ENCODE measurements around the gene MYO1G.
"Not testable (repeated sequence)": the region's sequence is repeated elsewhere in the genome, so short reads cannot be mapped to it uniquely, and the experiment has no call there.

The MYO1G gene

DNA sequence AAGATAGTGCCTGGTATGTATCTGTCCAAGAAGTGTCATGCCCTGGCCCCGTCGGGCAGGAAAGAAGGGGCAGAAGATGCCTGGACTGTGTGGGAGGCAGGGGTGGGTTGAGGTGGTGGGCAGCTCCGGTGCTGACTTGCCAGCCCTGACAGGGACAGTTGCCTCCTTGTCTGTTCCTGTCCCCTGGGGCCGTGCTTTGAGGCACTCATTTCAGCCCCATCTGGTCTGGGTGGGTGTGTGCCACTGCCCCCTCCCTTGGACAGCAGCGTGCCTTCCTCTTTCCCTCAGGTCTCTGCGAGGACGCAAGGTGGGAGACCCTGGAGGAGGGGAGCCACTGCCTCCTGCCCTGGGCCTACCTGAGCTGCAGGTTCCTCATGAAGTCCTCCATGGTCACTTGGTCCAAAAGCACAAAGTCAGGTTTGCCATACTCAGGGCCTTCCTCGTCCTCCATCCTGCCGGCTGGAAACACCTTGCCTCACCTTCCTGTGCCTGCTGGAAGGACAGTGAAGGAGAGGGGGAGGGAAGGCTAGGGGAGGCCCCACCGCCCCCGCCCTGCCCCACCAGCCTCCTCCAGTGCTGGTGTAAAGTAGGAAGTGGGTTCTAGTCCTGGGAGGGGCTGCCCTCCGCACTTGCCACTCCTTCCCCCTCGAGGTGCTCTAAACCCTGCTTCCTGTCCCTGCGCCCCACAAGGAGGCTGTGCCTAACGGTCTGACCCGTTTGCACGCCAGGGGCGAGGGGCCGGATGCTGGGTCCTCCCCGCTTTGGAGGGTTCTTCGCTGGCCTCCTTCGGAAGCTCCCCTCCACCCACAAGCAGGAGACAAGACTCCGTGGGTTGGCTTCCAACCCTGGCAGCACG, at the start of gene MYO1G:
MYO1G (minus strand) TSS at position 505 of the 856 bp plus-strand sequence; CDS start at position 451, 54 bp downstream.
- DNase-seq = peak; percentile 61 to 87 (median 79)

- DNase-seq = peak in 1 of 6 experiments; percentile 19
These were observed 49.5 kb upstream of the MYO1G start for GRCh38 chr7:45028138-45028919.

- no peak for DNase-seq
These were observed 48.9 kb upstream of the MYO1G start for GRCh38 chr7:45027774-45028114.

DNA sequence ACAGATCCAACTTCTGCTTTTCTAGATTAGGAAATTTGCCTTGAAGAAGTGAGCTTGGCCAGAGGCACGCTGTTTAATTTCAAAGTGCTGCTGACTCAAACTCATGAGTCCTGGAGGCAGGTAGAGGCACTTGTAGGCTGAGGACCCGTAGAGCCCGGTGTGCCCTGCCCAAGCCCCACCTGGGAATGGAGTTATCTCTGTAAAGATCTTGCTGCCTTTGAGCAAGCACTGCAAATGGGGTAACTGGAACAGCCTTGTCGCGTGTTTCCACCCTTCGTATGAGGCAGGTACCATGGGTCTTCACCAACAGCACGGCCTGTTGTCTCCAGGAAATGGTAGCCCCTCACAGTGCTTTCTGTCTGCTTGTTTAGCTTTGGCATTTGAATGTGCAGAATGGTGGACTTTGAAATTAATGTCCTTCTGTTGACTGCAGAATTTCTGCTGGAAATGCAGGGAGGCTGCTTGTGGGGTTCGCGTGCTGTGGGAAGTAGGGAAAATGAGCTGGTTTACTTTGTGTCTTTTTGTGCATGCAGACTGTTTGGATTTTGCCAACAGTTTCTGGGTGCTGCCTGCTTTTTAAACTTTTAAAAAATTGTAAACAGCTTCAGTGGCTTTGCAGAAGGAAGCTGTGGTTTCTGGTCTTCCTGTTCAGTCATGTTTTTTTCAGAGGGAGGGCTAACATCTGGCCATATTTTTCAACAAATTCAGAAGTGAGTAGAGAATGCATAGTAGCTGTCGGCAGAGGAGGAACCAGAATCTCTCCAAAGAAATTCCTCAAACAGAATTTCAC, 48.4 kb upstream of the MYO1G start:
- DNase-seq = peak; percentile 14 to 70 (median 42)

GRCh38 chr7:45026013-45026412, 47.2 kb upstream of the MYO1G start:
- no peak for DNase-seq

- DNase-seq = not testable (repeated sequence)
These were observed 46.7 kb upstream of the MYO1G start for GRCh38 chr7:45025473-45025872.

GRCh38 chr7:45024126-45024744, 45.4 kb upstream of the MYO1G start:
- no peak for DNase-seq

DNA sequence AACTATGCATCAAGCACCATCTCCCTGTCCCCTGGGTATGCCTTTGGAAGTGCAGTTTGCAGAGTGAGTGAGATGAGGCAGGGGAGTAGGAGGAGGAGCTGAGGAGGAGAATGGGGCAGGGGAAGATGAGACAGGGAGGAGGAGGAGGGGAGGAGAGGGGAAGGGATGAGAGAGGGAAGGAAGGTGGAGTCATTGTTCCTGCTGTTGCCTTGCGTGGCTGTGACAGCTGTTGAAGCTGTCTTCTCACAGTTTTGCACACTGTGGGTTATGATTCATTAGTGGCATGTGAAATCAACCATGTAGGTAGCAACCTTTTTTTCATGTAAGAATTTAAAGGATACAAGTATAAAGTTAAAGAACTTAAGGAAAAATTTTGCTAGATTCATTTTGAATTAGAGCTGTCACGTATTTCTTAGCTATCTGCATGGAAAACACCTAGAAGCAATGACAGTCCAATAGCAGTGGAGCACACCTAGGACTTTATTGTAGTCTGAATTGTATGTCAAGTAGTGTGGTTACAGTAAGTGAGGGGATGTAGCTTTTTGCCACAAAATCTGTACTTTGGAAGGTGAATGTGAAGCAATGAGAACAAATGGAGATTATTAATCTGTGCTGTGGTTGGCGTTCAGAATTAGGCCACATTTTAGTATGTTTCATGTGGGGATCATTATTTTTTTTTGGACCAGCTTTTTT, 42.9 kb upstream of the MYO1G start:
- no peak for DNase-seq

GRCh38 chr7:45020915-45021314, 42.1 kb upstream of the MYO1G start:
- no peak for DNase-seq

DNA sequence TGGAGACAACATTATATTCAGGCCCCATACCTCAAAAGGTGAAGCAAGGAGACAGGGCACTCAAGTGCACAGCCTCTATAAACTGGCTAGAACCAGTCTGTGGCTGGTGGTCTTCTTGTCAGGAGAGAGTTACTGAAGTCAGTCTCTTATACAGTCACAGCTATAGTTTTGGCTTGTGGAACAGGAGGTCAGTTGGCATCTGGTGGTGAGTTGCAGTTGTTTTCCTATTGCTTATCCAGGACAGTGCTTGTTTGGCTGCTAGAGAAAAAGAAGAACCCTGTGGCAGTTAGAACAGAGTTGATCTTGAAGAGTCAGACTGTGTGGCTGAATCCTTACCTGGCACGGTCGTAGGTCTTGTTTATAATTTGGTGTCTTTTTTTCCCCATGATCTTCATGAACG, 38.4 kb upstream of the MYO1G start:
- DNase-seq = no peak

- DNase-seq = no peak
These were observed 36.5 kb upstream of the MYO1G start for GRCh38 chr7:45015313-45015712.

DNA sequence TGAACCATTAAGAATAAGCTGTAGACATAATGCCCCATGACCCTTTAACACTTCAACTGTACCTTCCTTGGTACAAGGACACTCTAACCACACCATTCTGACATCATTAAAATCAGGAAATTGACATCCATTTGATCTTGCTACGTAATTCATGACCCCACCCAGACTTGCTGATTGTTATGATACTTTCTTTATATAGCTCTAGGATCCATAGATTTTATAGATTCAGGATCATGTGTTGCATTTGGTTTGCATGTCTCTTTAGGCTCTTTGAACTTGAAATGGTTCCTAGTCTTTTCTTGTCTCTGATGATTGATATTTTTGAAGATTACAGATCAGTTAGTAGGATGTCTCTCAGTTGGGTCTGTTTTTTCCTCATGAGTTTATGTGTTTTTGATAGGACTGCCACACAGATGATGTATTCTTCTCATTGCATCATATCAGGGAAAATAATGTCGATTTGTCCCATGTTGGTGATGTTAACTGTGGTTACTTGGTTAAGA, 34.7 kb upstream of the MYO1G start:
- peak in 3 of 6 experiments; percentile 48 to 60 (median 57) for DNase-seq

DNA sequence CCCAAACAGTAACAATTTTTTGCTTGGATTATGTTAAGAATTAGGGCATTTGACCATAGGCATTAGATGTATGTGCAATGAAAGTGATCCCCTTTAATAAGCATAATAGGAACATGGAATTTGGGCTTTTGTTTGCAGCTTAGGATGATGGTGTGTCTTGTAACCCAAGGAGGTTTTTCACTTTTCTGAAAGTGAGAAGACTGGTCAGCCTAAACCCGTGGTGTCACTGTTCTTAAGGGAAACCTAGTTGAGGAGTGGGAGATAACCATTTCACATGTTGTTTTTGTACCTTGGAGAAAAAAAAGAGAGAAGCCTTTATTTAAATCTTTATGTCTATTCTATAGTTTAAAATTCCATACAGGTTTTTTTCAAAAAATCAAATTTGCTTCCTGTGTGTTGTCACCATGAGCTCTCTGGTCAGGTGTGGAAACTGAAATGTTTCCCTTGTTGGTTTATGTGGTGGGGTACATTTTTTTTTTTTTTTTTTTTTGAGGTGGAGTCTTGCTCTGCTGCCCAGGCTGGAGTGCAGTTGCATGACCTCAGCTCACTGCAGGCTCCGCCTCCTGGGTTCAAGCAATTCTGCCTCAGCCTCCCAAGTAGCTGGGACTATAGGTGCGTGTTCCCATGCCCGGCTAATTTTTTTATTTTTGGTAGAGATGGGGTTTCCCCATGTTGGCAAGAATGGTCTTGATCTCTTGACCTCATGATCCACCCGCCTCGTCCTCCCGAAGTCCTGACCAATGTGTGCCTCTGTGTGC, 28.9 kb upstream of the MYO1G start:
- DNase-seq = no peak

DNA sequence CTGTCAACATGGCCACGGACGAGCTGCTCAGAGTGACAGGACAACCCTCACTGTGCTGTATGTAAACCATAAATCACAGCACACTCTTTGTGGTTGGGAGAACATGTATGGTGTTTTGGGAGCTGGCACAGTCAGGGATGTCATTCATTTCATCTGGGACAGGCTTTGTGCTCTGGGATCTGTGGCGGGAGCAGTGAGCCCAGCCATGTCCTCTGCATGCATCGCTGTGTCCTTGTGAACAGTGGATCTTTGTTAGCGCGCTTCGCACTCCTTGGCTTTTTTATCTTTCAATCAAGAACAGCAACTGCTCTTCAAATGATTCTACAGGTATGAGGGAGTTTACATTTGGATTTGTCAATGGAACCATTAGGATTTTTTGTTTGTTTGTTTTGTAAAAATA, 28.3 kb upstream of the MYO1G start:
- no peak for DNase-seq

DNA sequence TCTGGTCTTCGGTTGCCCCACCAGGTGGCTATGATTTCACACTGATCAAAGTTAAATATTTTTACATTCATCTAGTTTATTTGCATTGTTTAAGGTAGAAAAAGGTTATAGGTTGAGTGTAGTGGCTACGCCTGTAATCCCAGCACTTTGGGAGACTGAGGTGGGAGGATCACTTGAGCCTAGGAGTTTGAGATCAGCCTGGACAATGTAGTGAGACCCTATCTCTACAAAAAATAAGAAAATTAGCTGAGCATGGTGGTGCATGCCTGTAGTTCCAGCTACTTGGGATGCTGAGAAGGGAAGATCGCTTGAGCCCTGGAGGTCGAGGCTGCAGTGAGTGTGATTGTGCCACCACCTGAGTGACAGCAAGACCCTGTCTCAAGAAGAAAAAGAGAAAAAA, 25.0 kb upstream of the MYO1G start:
- no peak for DNase-seq

DNA sequence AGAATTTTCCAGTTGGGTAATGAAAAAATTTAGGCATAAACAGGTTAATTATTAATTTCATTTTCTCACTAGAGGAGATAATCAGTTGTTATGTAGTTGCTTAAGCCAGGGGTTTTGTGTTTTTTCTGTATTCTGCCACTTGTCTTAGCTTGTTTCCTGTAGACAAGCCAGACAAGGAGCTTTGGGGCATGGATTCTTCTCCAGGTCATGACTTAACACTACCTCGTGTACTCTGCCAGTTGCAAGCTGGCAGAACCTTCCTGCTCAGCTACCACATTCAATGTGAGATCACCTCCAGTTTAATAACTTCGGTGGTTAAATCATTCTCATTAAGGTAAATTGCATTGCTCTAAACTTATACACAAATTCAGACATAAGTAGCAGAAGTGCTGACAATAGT, 23.0 kb upstream of the MYO1G start:
- DNase-seq = no peak

- DNase-seq = peak; percentile 53 to 75 (median 62)
These were observed 22.4 kb upstream of the MYO1G start for GRCh38 chr7:45001138-45001694.

GRCh38 chr7:45000093-45001032, 21.5 kb upstream of the MYO1G start, which contains the start of gene CCM2:
Gene CCM2, plus strand, starts transcription at chr7:45000201. Its CDS starts 133 bp downstream, at chr7:45000334.
- DNase-seq = peak in 2 of 6 experiments; percentile 33 to 47

Data from stimulated activated naive CD4-positive, alpha-beta T cell (primary cell).